Measurements from ENCODE around the gene OTX1.
"Not testable (repeated sequence)": the region's sequence is repeated elsewhere in the genome, so short reads cannot be mapped to it uniquely, and the experiment has no call there.

OTX1 gene

DNA sequence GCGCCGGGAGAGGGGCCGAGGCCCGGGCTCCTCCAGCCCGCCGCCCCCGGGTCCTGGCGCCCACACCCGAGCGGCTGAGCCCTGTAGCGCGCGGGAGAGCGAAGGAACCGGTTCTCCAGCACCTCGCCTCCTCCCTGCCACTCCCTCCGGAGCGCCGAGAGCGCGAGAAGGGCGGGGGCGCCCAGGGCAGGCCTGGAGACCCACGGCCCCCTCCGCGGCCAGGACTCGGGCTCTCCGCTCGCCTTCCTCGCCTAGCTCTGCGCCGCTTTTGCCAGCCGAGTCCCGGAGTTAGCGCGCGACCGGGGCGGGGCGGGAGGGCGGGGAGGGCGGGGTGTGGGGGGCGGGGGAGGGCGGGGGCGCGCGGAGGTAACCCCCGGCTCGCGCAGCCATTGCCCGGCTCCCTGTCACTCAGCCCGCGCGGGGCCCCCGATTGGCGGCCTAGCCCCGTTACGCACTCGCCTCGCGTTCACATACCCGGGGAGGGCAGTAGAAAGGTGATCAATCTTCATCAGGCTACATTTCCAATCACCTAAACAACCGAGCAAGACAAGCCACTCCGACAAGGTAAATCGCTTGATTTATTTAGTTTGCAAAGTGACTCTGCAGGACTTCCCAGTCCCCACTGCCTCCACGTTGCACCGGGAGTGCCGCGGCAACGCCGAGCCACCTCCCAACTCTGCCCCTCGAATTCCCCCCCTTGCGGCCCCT lies at the start of gene OTX1:
TSS of gene OTX1 (plus strand) at position 497 of the 708 bp plus-strand sequence. CDS start 2,161 bp downstream, outside the sequence.
- DNase-seq (ENCODE audit: low read depth), result peak; percentile 67

DNA sequence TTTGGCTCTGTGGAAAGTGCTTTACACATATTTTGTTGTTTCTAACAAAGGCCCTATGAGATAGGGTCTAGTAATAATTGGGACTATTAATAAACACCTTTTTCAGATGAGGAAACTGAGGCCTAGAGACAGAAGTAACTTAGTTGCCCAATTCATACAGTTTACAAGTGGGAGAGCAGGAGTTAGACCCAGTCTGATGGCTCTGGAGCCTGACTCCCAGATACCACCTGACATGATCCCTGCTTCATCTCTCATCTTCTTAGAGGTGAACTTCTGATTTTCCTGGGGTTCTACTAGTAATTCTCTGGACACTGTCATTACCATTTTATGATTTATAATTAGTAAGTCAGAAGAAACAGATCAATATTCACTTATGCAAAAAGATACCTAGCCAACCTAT lies 49.1 kb upstream of the OTX1 start:
- no peak for DNase-seq (ENCODE audit: low read depth)

DNA sequence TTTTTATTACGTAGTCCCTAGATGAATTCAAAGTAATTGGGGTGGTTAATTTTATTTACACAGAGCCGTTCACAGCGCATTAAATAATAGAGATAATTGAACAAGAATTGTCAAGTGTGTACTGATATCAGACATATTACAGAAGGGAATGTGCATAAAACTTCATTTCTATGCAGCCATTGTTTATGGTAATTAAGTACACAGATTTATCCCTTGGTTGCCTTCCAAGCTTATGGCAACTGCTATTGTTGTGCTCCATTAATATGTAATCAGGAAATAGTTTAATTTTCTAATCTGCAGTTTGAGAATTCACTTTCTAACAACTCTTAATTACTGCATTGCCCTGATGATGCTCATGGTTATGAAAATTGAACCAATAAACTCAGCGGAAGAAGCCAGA lies 47.3 kb upstream of the OTX1 start:
- DNase-seq (ENCODE audit: low read depth), result no peak

DNA sequence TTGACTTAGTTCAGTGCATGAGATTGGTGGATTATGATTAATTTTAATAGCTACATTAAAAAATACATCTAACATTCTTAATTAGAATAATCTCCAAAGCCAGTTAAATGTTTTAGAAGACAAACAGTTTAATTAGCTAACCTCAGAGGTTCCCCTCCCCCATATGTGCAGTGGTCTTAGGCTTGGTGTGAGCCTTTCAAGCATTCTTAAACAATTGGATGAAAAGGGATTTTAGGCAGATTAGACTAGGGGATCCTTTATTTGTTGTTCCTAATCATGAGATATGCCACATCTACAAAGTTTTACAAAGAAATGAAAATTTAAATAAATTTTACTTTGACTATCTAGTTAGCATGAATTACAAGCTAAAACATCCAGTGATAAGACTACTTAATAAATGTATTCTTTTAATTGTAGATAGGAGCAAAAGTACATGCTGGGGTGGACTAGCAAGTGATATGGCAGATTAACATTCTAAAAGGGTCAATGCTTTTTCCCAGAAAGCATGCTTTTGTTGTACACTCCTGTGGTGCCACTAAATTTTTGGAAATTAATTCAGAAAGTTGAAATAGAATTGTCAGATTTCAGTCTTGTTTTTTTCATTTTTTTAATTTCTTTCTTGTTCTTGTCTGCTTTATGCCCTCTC lies 42.7 kb upstream of the OTX1 start:
- no peak for DNase-seq (ENCODE audit: low read depth)

DNA sequence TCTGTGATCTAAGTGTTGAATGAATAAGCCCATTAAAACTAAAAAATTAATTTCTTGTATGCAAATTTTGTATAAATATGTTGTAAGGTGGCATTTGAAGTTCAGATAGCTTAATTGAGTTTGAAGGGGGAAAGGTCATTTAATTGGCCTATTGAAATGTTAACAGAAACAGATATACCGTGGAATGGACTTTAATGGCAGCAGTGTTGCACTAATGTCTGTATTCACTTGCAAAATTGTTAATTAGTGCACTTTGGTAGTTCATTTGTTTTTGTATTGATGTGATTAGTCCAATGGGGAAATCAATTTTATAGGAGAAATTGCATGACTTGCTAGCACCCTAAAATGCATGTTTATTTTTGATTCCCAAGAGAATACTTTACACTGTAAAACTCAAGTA lies 41.8 kb upstream of the OTX1 start:
- DNase-seq (ENCODE audit: low read depth), result no peak

DNA sequence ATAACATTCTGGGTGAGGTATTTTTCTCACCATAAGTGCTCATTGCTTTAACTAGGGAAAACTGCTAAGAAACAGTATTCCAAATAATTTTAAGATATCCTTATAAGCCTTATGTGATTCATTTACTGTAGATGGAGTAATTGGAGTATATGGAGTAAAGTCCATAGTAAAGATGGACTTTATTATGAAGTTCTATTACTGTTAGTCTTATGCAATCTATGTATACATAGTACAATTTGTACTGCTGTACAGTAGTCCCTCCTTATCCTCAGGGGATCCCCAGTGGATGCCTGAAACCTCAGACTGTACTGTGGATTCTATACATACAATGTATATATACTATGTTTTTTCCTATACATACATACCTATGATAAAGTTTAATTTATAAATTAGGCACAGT lies 41.1 kb upstream of the OTX1 start:
- DNase-seq (ENCODE audit: low read depth), result no peak

DNA sequence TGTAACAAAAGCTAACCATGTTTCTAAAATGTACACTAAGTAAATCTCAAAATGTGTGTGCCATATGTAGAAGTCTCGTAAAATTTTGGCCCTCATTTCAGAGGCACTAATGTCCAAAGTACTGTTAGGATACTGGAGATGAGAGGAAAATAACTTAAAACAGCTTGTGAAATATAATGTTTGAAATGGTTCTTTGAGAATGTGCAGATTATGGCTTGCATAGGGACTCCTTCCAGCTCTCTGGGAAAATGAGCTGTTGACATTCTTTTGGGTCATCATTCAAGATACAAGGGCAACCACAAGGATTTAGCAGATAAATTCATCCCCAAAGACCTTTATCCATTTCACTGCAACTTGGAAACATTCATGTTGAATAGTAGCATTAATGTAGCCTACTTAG lies 38.1 kb upstream of the OTX1 start:
- peak; percentile 51 for DNase-seq (ENCODE audit: low read depth)

DNA sequence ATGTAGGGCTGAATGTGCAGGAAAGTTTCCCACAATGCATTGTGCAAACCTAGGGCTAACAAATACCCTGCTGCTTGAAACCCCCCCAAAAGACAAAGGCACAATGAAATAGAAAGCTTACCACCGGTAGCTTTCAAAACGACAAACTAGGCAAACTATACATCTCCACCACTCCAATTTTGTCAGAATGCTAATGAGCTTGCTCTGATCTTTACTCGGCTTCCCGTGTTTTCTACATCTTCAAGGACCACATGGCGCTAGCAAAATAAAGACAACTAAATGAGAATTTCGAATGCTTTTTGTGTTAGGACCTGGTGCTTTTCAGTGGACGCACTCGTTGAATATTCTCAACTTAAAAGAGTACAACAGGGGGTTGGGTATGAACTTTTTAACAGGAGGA lies 37.2 kb upstream of the OTX1 start:
- DNase-seq (ENCODE audit: low read depth), result no peak

DNA sequence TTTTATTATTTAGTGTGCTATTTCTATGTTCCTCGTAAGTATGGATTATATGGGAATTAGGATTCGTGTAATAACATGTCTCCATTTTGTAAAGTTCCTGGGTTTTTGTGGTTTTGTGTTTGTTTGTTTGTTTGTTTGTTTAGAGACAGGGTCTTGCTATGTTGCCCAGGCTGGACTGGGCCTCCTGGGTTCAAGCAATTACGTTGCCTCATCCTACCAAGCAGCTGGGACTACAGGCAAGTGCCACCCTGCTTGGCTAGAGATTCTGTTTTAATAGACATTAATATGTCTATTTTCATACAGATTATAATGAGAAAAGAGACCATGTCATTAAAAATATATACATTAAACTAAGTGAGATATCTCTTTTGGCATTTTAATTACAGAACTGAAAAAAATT lies 35.2 kb upstream of the OTX1 start:
- DNase-seq (ENCODE audit: low read depth), result no peak

DNA sequence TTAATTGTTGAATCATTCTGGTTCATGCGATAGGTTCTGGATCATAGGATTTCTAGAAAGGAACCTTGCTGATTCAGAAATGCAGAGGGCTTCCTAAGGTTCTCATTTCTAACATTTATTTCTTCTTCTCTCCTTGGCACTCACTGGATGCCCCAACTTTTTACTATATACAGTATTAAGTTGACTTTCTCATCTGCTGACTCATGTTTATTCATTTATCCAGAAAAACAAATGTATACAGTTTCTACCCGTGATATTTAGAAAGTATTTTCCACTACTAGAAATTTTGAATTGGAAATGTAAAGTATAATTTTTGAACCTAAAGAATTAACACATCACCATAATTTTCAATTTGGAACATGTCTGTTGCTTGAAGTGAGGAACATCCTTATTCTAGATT lies 32.2 kb upstream of the OTX1 start:
- no peak for DNase-seq (ENCODE audit: low read depth)

DNA sequence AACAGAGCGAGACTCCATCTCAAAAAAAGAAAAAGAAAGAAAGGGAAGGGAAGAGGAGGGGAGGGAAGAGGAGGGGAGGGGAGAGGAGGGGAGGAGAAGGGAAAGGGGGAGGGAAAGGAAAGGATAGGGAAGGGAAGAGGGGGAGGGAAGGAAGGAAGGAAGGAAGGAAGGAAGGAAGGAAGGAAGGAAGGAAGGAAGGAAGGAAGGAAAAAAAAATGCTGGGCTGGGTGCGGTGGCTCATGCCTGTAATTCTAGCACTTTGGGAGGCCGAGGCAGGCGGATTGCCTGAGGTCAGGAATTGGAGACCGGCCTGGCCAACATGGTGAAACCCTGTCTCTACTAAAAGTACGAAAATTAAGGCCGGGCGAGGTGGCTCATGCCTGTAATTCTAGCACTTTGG lies 30.9 kb upstream of the OTX1 start:
- not testable (repeated sequence) for DNase-seq (ENCODE audit: low read depth)

DNA sequence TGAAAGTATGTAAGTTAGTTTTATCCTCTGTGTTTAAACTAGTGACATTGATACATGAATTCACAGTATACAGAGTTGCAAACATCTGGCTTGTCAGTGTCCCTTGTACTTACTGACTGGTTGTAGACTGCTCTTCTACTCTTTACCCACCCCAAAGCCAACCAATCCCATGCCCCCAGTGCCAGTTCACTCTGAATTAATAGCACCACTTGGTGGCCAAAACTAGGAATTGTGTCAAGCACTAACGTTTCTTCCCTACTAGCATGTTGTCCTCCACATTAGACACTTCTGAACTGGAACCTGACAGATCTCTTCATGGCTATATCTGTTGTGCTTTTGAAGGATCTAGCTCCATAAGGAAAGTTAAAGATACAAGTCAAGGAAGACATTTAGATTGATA lies 27.2 kb upstream of the OTX1 start:
- DNase-seq (ENCODE audit: low read depth), result peak; percentile 56

DNA sequence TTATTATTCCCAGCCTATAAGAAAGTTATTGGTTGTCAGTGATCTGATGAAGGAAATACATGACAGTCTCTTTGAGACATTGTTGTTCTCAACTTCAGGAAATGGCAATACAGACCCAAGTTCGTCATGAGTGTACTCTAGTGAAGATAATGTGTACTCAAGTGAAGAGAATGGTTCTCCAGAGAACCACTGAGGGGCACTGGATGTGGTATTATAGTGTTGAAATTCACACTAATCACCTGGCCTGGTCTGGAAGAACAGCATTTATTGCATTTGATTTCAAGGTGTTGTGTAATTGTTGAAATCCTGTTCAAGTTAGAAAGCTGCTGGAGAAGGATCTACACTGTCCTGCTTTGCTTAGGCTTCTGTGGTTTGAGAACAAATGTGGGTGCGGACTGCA lies 23.4 kb upstream of the OTX1 start:
- DNase-seq (ENCODE audit: low read depth), result no peak

DNA sequence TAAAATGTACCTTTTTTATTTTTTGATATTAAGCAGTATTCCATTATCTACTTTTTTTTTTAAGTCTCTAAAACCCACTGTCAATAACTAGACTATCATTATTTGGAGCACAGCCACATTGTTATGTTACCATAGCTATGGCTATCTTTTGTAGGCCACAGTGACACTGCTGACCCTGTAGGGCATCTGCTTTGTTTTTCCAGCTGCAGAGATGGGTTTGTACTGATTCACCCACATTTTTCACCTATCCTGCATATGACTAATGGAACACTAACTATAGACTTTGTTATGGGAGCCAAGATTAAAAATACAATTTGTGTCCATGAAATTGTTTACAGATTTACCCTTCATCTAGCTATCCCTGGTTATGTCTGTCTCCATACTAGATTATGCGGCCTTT lies 21.6 kb upstream of the OTX1 start:
- DNase-seq (ENCODE audit: low read depth), result peak; percentile 54

DNA sequence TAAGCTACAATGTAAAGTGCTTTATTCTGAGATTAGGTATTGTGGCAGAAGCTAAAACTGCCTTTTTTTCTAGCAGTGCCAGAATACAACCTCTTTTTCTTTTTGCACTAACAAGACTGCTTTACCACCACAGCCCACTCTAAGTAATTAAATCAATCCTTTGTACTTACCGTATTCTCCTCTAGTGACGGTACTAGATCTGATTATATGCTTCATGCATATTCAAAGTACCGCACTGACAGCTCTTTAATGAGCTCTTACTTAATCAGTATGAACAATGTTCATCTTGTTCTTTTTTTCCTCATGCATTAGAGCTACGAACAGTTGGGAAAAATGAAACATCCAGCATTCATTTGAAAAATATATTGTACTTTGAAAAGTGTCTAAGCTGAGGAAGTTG lies 16.1 kb upstream of the OTX1 start:
- no peak for DNase-seq (ENCODE audit: low read depth)

DNA sequence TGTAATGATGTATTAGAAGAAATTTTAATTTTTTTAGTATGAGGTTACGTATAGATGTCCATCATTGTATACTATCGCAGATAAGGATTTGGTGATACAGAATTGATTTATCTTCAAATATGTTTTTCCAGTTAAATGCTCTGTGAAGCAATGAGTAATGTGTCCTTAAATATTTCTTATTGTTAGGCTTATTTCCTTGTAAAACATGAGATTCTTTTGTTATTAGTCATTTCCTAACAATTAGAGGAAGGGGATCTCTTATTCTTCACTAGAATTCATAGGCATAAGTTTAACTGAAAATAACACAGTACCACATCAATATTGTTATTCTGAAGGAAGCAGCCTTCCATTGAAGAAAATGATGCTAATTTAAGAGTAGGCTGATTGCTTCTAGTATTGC lies 15.5 kb upstream of the OTX1 start:
- no peak for DNase-seq (ENCODE audit: low read depth)

DNA sequence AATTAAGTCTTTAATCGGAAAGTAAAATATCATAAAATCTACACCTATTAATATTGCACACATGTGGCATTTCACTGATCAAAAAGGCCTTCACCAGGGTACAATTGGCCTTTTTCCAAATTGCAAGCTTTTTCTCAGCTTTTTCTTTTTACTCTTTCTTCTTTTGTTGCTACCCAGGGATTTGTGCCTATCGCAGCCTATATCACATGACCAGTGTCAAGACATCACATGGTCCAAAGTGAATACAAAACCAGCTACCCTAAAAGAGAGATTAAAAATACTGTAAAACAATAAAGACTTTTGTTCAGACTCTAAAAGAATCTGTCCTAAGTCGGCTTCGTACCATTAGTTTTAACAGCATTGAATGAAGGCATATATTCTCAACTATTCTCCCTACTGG lies 15.0 kb upstream of the OTX1 start:
- DNase-seq (ENCODE audit: low read depth), result no peak

DNA sequence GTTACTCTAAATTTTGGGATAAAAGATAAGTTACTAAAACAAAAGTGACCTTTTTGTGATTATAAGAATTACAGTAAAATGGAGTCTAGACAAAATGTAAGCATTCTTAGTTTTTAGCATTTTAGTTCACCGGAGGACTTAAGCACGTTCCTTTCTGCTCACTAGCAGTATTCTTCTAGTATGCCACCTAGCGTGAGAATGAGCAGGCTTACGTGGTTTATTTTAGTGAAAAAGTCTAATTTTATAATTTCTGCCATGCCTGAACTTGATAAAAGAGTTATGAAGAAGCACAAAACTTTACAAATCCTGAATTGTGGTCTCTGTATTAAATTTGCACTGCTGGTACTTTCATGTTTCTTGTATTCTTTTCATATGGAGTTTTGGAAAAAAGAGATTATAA lies 12.6 kb upstream of the OTX1 start:
- no peak for DNase-seq (ENCODE audit: low read depth)

DNA sequence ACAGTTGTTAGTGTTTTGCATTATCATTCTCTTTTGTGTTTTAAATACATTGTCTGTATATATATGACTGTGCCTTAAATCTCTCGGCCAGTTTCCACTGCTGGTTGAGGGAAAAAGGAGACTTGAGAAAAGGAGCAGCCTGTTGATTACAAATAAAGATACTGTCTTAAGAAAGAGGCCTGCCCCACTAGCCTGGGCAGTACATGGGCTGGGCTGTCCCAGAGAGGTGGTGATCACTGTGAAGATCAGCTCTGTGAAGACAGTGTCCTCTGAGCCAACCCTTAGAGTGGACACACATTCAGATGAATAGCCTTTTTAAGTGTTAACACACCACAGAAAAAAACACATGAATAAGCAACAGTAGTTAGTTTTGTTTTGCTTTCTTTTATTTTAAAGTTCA lies 10.0 kb upstream of the OTX1 start:
- DNase-seq (ENCODE audit: low read depth), result no peak

DNA sequence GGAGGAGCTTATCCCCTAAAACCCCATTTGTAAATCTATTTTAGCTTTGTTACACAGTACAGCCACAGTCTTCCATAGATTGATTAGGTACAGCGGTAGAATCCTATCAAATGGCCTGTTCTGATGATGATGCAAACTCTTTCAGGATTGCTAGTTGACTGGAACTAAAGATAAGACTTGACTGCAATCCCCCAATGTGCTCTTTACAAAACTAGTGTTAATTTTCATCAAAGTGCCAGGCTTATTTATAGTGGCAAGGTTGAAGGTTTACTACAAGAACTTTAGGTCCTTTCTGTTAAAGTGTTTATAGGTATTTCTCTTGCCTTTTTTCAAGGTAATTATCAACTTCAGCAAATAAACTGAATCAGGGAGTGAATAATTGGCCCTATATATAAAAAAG lies 9.0 kb upstream of the OTX1 start:
- DNase-seq (ENCODE audit: low read depth), result no peak

DNA sequence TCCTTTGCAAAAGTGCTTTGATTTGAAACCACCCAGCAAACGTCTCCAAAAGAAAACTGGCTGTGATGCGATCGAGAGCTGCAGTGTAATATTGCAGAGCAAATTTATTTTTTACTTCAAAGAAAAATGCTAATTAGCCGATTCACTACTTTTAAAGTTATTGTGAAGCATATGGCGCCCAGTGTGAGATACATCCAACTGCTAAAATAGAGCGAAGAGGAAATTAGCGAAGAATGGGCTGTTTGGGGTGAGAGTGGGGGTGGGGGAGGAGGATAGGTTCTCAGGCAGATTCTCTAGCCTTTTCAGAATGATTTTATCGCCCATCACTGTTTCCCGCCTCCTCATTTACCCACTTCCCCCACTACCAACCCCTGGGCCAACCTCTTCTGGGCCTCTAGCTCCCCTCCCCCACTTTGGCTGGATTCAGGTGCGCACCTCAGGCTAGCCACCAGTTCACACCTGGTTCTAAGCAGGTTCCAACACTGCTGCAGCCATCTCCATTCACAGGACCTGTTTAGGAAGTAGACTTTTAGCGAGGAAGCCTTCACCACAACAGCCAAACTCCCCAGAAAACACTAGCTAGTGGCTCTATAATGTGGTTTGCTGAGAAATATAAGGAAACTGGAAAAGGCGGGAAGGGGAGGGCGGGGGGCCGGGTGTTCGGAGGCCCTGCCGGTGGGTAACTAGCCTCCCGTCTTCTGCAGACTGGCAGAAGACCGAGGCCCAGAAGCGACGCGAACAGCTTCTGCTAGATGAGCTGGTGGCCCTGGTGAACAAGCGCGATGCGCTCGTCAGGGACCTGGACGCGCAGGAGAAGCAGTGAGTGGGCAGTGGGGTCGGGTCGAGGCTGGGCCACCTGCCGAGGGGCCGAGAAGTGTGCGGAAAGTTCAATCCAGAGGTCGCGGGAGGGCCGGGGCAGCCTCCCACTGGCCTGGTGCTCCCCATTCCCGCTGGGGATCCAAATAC lies 6.0 kb upstream of the OTX1 start:
- DNase-seq (ENCODE audit: low read depth), result no peak

DNA sequence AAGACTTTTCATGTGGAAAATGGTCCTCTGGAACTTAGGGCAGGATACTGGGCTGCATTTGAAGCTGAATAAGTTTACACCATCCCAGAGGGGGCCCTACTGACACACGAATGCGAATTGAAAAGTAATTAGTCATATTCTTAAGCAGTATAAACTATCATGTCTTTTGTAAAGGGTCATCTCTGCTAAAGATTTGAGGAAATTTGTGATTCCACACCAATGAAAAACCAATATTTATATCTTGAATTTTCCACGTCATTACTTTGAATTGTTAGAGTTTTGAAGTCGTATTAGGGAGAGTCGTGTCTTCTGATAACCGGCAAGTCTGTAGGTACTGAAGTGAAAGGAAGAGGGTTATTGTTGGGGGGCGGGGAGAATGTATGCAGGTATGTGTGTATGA lies 4.1 kb upstream of the OTX1 start:
- no peak for DNase-seq (ENCODE audit: low read depth)

DNA sequence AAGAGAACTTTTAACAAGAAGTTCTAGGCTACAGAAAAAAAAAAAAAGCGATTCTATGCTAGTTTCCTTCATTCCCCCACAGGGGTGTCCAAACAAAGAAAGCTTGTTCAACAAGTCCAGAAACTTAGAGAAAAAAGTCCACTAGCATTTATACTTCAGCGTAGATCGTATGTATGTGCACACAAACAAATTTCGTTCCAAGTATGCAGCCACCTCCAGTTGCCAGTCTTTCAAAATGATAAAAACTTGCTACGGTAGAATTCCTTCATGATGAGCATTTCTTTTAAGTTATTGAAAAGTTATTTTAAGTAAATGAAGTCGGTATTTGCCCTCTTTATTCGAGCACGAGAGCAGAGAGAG lies 3.7 kb upstream of the OTX1 start:
- DNase-seq (ENCODE audit: low read depth), result no peak

Data from EH (cell line).